H1 (cell line): ENCODE results near the gene PTPA. TPM values are rescaled to one million over a fixed set of nuclear protein-coding genes. Genes with fewer than 3 reads are reported as not detected.

Experiments used
- CTCF ChIA-PET: fragments of 300-600 bp; sonication (Branson Sonifier 250); formaldehyde crosslinking; loops from one replicate; lab custom pipeline; 2021; ENCODE audit not compliant: partially characterized antibody; lab: Charles Lee
- POLR2A ChIA-PET: fragments of 300-600 bp; sonication (Branson Sonifier 250); formaldehyde crosslinking; loops from one replicate; lab custom pipeline; 2021; ENCODE audit warnings: inconsistent platforms; ENCODE audit not compliant: partially characterized antibody; lab: Charles Lee
- DNase-seq, 2 experiments: peaks; one replicate each; pipeline versions ENCODE4 v3.0.0 to v3.0.0-alpha.2; 2010 to 2022; ENCODE audit warnings: low spot score in 2 of 2, low read depth in 1 of 2, mixed read lengths in 1 of 2
- FAIRE-seq: peaks from 2 replicates; lab custom pipeline; 2011; peaks lifted over from hg19 to GRCh38; lab: Jason Lieb, UNC
- H2AFZ ChIP-seq: 2 replicates; pipeline ENCODE4 v1.8.1; 2012; ENCODE audit warnings: low read length, inconsistent platforms
- H2AK5ac ChIP-seq: 2 replicates; pipeline ENCODE4 v1.6.1; 2013; ENCODE audit warnings: low read depth, low read length
- H2BK120ac ChIP-seq: replicated peaks from 2 replicates; pipeline ENCODE3; 2013; ENCODE audit warnings: low read depth, low read length, inconsistent platforms
- H2BK12ac ChIP-seq: 2 replicates; pipeline ENCODE4 v1.6.1; 2013; ENCODE audit warnings: low read depth, low read length
- H2BK15ac ChIP-seq: 2 replicates; pipeline ENCODE4 v1.6.1; 2013; ENCODE audit warnings: low read length
- H2BK20ac ChIP-seq: 2 replicates; pipeline ENCODE4 v1.6.1; 2013; ENCODE audit warnings: low read length
- H2BK5ac ChIP-seq: 2 replicates; pipeline ENCODE4 v1.6.1; 2013; ENCODE audit warnings: low read depth, low read length
- H3K14ac ChIP-seq: 2 replicates; pipeline ENCODE4 v1.6.1; 2013; ENCODE audit warnings: inconsistent platforms; ENCODE audit not compliant: insufficient read length
- H3K18ac ChIP-seq: 2 replicates; pipeline ENCODE4 v1.6.1; 2013; ENCODE audit warnings: low read length; ENCODE audit errors: extremely low read depth
- H3K23ac ChIP-seq: 2 replicates; pipeline ENCODE4 v1.6.1; 2013; ENCODE audit warnings: inconsistent platforms; ENCODE audit not compliant: insufficient read length
- H3K23me2 ChIP-seq: 2 replicates; pipeline ENCODE4 v1.6.1; 2013; ENCODE audit warnings: low read depth, low read length
- H3K27ac ChIP-seq: 2 replicates; pipeline ENCODE4 v1.6.1; 2011; ENCODE audit warnings: low read depth, low read length, inconsistent platforms
- H3K27me3 ChIP-seq, 4 experiments: replicated peaks in 1 of 4; 1 replicate in 1 of 4; 2 replicates in 3 of 4; pipeline versions ENCODE4 v1.6.1 to v1.8.1; 2011 to 2013; ENCODE audit warnings: low read length in 3 of 4, mild to moderate bottlenecking in 3 of 4, inconsistent platforms in 2 of 4, mixed read lengths in 2 of 4, moderate library complexity in 1 of 4; ENCODE audit not compliant: control insufficient read depth in 3 of 4, insufficient read depth in 3 of 4; ENCODE audit errors: extremely low read depth in 1 of 4
- H3K36me3 ChIP-seq, 4 experiments: 2 replicates each; pipeline versions ENCODE4 v1.6.1 to v1.8.1; 2011 to 2013; ENCODE audit warnings: mild to moderate bottlenecking in 4 of 4, low read length in 3 of 4, moderate library complexity in 2 of 4, control low read depth in 1 of 4, inconsistent platforms in 1 of 4; ENCODE audit not compliant: insufficient read depth in 4 of 4, control insufficient read depth in 2 of 4
- H3K4ac ChIP-seq: replicated peaks from 2 replicates; pipeline ENCODE3; 2013; ENCODE audit warnings: low read length, low read depth, mixed read lengths, inconsistent platforms; ENCODE audit not compliant: insufficient read length
- H3K4me1 ChIP-seq, 4 experiments: replicated peaks in 1 of 4; 1 replicate in 1 of 4; 2 replicates in 3 of 4; pipeline versions ENCODE4 v1.6.1 to v1.8.1; 2011 to 2013; ENCODE audit warnings: low read length in 3 of 4, inconsistent platforms in 2 of 4, mixed read lengths in 1 of 4; ENCODE audit not compliant: insufficient read depth in 4 of 4, control insufficient read depth in 3 of 4
- H3K4me2 ChIP-seq, 2 experiments: 2 replicates each; pipeline versions ENCODE4 v1.6.1 to v1.8.1; 2011 to 2013; ENCODE audit warnings: low read depth in 2 of 2, low read length in 2 of 2, control low read depth in 1 of 2, inconsistent platforms in 1 of 2, mild to moderate bottlenecking in 1 of 2; ENCODE audit not compliant: insufficient read depth in 1 of 2
- H3K4me3 ChIP-seq, 4 experiments: fragments of 200-600, 300-600 bp in 1 of 4; sonication (generic), shearing (Covaris generic), sonication (Bioruptor Twin) in 1 of 4; 2 replicates each; pipeline versions ENCODE4 v1.5.1 to v1.8.1; 2011 to 2016; ENCODE audit warnings: low read length in 4 of 4, low read depth in 3 of 4, control low read depth in 2 of 4, inconsistent platforms in 2 of 4, mild to moderate bottlenecking in 2 of 4, mixed read lengths in 1 of 4, moderate library complexity in 1 of 4; ENCODE audit not compliant: insufficient read depth in 2 of 4; ENCODE audit errors: extremely low read depth in 1 of 4
- H3K56ac ChIP-seq: replicated peaks from 2 replicates; pipeline ENCODE3; 2013; ENCODE audit warnings: low read depth, mild to moderate bottlenecking, mixed read lengths, low read length, inconsistent platforms; ENCODE audit not compliant: insufficient read length
- H3K79me1 ChIP-seq: 2 replicates; pipeline ENCODE4 v1.6.1; 2013; ENCODE audit warnings: low read depth, low read length, control low read depth
- H3K79me2 ChIP-seq, 2 experiments: 2 replicates each; pipeline versions ENCODE4 v1.6.1 to v1.8.1; 2012 to 2013; ENCODE audit warnings: low read length in 2 of 2, mild to moderate bottlenecking in 2 of 2, inconsistent platforms in 1 of 2; ENCODE audit not compliant: insufficient read depth in 2 of 2, control insufficient read depth in 1 of 2
- H3K9ac ChIP-seq, 4 experiments: replicated peaks in 1 of 4; 1 replicate in 1 of 4; 2 replicates in 3 of 4; pipeline versions ENCODE4 v1.6.1 to v1.8.1; 2011 to 2013; ENCODE audit warnings: low read depth in 3 of 4, low read length in 3 of 4, control low read depth in 2 of 4, mild to moderate bottlenecking in 2 of 4, moderate library complexity in 2 of 4, inconsistent platforms in 1 of 4; ENCODE audit errors: extremely low read depth in 1 of 4
- H3K9me3 ChIP-seq, 2 experiments: 2 replicates each; pipeline versions ENCODE4 v1.6.1 to v1.8.1; 2012 to 2013; ENCODE audit warnings: mild to moderate bottlenecking in 2 of 2, moderate library complexity in 2 of 2, control low read depth in 1 of 2, inconsistent platforms in 1 of 2, low read depth in 1 of 2, low read length in 1 of 2, mixed read lengths in 1 of 2; ENCODE audit not compliant: insufficient read depth in 2 of 2
- H4K20me1 ChIP-seq, 2 experiments: replicated peaks in 1 of 2; 2 replicates each; pipeline versions ENCODE3 to v1.8.1; 2011 to 2013; ENCODE audit warnings: inconsistent platforms in 2 of 2, low read length in 2 of 2, mild to moderate bottlenecking in 1 of 2; ENCODE audit not compliant: insufficient read depth in 2 of 2, control insufficient read depth in 1 of 2
- H4K5ac ChIP-seq: 2 replicates; pipeline ENCODE4 v1.6.1; 2013; ENCODE audit warnings: low read length, low read depth, mixed read lengths, inconsistent platforms; ENCODE audit not compliant: insufficient read length
- H4K8ac ChIP-seq: 2 replicates; pipeline ENCODE4 v1.8.0; 2013; ENCODE audit warnings: mild to moderate bottlenecking, moderate library complexity, low read length, inconsistent platforms; ENCODE audit not compliant: insufficient read depth; ENCODE audit errors: extremely low read depth
- H4K91ac ChIP-seq: replicated peaks from 2 replicates; pipeline ENCODE3; 2013; ENCODE audit warnings: low read length, mixed read lengths, inconsistent platforms; ENCODE audit not compliant: insufficient read length
- CEBPB ChIP-seq: IDR thresholded peaks from 2 replicates; pipeline ENCODE4 v1.6.1; 2012; ENCODE audit warnings: low read depth, low read length
- TBP ChIP-seq: IDR thresholded peaks from 2 replicates; pipeline ENCODE4 v1.6.1; 2011; ENCODE audit warnings: low read depth, low read length, improper control_type of control experiment
- TEAD4 ChIP-seq: IDR thresholded peaks from 2 replicates; pipeline ENCODE4 v1.6.1; 2012; ENCODE audit warnings: low read depth, low read length, inconsistent platforms, mixed read lengths
- WGBS, 2 experiments: shearing (Covaris generic) in 1 of 2; methylation state at CpG; one replicate each; pipeline versions ENCODE4 v1.1.6 to v1.1.7; 2013 to 2015; ENCODE audit warnings: low lambda C conversion rate in 2 of 2, mixed read lengths in 2 of 2, inconsistent platforms in 1 of 2, low coverage in 1 of 2, missing lambda C conversion rate in 1 of 2; ENCODE audit not compliant: insufficient replicate concordance in 2 of 2, insufficient coverage in 1 of 2, insufficient read length in 1 of 2; ENCODE audit errors: extremely low coverage in 1 of 2, missing lambda C conversion rate in 1 of 2; 5-methylcytosine and 5-hydroxymethylcytosine counted together
- polyA plus RNA-seq, 7 experiments: library from polyadenylated mRNA; depleted of rRNA in 3 of 7; stranded (reverse) in 5 of 7; unstranded in 2 of 7; fragments of >200 nt in 5 of 7; fragments of 200-250 nt in 2 of 7; gene quantifications; 1 replicate in 5 of 7; 2 replicates in 1 of 7; 4 replicates in 1 of 7; pipeline versions ENCODE4 v1.2.1 to v1.2.3, GENCODE V29; 2011 to 2013; ENCODE audit warnings: missing spikeins in 2 of 7, mixed read lengths in 2 of 7
- total RNA-seq: library from RNA; stranded (reverse); fragmentation: NEBNext Ultra II Directional; extraction: Animal tissue kit (Norgen Biotek cat#: 25700); gene quantifications from 2 replicates; pipeline ENCODE4 v1.2.1, GENCODE V29; 2021
- TF ChIP-seq, protein P1 (sequence below): IDR thresholded peaks from 2 replicates; pipeline ENCODE4 v1.6.1; 2012; ENCODE audit warnings: low read length, inconsistent platforms

PTPA gene
- total and polyA plus RNA-seq, 2 of the 8 experiments (the other 6 are each of a cell fraction or from before 2014, with no cell fraction given), result 114 to 145 TPM

DNA sequence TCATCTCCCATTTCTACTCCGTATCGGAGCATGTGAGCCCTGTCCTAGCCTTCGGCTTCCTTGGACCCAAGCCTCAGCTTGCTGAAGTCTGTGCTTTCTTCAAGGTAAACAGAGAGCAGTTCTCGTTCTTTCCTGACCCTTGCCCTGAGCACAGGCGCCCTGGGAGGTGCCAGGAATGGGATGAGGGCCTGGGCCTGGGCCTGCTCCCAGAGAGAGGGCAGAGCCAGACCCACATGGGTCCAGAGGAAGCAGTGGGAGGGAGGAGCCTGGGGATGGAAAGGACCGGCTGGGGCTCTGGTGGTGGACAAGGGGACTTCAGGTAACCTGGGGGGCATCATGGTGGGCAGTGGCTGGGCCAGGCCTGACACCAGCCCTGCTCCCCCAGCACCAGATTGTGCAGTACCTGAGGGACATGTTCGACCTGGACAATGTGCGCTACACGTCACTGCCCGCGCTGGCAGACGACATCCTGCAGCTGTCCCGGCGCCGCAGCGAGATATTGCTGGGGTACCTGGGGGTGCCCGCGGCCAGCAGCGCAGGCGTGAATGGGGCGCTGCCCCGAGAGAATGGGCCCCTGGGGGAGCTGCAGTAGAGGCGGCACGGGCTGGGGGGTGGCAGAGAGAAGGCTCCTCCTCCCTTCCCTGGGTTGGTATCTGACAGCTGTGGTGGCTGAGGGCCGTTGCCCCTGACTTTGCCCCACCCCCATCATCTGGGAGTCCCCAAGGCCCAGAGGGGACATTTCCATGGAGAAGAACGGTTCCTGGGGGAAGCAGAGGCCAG lies 41.2 kb upstream of the PTPA start:
- Histone ChIP-seq H3K23me2 (no peaks in the 10 kb centered on the region), H2BK15ac (no peak overlapping the region), H3K4me3 (no peak overlapping the region), H2BK20ac (no peak overlapping the region), H3K79me1 (no peaks in the 10 kb centered on the region), H3K23ac (no peak overlapping the region), H3K9me3 (no peaks in the 10 kb centered on the region), H2BK120ac (no peak overlapping the region), H3K4ac (no peak overlapping the region), H4K5ac (no peak overlapping the region), H2AFZ (no peak overlapping the region), H2AK5ac (0 out of 2 replicates have a peak overlapping the region, but pooled peaks have one; percentile 13), H3K79me2 (no peaks in the 10 kb centered on the region), H4K20me1 (peaks cover 1 to 3% of the 10 kb centered on the region in 2 experiments), H3K27ac (no peak overlapping the region), H2BK5ac (peak overlapping the region; percentile 75; the same call in 1 of the 2 replicates), H2BK12ac (no peak overlapping the region; the same call in 1 of the 2 replicates), H3K18ac (no peak overlapping the region), H3K9ac (no peak overlapping the region), H3K56ac (no peak overlapping the region), H3K36me3 (peaks cover 0 to 19% (median 11%) of the 10 kb centered on the region in 4 experiments; a peak in 6 of 8 replicates), H3K4me1 (peaks cover 6 to 19% (median 17%) of the 10 kb centered on the region in 4 experiments), H3K4me2 (no peak overlapping the region), H4K8ac (no peak overlapping the region), H3K14ac (no peak overlapping the region), H4K91ac (no peak overlapping the region), H3K27me3 (no peaks in the 10 kb centered on the region)
- 98% methylated on average over 25 of the region's 26 CpGs; no CpG with 5 or more reads in 1 of the 2 experiments for WGBS, 2 experiments
- no peak for DNase-seq
- no peak for TF ChIP-seq TEAD4
- no peak for TF ChIP-seq TBP
- TF ChIP-seq CEBPB, result no peak
- TF ChIP-seq, protein P1, sequence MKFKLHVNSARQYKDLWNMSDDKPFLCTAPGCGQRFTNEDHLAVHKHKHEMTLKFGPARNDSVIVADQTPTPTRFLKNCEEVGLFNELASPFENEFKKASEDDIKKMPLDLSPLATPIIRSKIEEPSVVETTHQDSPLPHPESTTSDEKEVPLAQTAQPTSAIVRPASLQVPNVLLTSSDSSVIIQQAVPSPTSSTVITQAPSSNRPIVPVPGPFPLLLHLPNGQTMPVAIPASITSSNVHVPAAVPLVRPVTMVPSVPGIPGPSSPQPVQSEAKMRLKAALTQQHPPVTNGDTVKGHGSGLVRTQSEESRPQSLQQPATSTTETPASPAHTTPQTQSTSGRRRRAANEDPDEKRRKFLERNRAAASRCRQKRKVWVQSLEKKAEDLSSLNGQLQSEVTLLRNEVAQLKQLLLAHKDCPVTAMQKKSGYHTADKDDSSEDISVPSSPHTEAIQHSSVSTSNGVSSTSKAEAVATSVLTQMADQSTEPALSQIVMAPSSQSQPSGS, result no peak
- POLR2A ChIA-PET, result interaction anchor here (0.6 to 1.5 kb wide), 4 partner anchors 10 to 250 kb away, joined by 3 to 4 read pairs (median 3); partner anchors contain the start of gene DOLPP1
- no peak for FAIRE-seq
- CTCF ChIA-PET, result interaction anchor here (0.6 to 1.4 kb wide), 2 partner anchors 16 to 113 kb away, joined by 3 to 6 read pairs; no protein-coding TSS in a partner anchor
